HT-29 (cell line): Measurements from ENCODE around the gene TTC21A. TPM values are rescaled to one million over a fixed set of nuclear protein-coding genes. Genes with fewer than 3 reads are reported as not detected.
"Not testable (repeated sequence)": the region's sequence is repeated elsewhere in the genome, so short reads cannot be mapped to it uniquely, and the experiment has no call there.

Source experiments
- DNase-seq: peaks from one replicate; pipeline ENCODE4 v3.0.0-alpha.2; 2015; ENCODE audit warnings: low spot score
- total RNA-seq: library from RNA; depleted of rRNA; stranded (reverse); fragments of >200 nt; shearing (Covaris generic); gene quantifications from 2 replicates; pipeline ENCODE4 v1.2.3, GENCODE V29; 2014

Gene TTC21A
- total RNA-seq, 1 experiment from 2014 or later: 1.6 TPM

DNA sequence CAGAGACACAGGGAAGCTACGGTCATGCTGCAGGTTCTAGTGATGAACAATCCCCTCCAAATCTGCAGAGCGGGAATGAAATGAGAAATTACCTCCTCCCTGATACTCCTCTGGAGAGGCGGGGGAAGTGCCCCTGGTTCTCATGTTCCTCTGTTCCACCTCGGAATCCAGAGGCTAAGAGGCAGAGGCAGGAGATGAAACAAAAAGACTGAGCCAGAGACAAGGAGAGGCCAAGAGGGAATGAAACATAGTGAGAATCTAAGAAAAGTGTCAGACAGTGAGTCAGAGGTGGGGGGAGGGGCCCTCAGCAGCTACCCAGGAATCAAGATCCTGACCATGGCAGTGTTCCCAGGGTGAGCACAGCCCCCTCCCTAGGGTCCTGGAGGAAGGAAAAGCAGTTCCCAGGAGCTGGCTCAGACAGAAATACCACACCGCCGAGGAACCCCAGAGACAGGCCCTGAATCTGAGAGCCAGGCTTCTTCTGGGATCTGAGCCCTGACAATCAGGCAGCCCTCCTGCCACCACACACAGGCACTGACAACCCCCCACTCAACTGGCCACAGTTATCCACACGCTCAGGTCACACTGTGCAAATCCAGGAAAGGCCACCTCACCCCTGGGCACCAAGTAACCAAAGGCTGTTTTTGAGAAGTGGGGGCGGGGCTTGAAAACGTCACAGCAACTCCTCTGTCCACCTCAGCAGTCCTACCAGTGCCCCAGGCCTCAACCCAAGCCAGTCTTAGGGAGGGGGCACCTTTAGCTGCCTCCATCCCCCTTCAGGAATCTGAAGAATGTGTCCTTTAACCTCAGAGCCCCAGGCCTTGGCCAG is 43.5 kb downstream of the TTC21A start:
- DNase-seq: peak; percentile 54

DNA sequence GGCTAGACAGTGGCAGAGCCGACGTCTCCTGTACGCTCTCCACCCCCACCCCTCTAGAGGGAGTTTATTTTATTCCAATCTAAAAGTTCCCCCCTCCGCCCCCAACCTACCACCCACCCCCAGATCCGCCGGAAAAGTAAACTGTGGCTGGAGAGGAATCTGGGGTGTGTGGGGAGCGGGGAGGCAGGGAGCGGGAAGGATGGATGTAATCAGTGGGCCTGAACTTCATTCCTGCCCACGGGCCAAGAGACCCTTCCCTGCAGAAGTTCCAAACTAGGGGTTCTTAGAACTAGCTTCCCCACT is 46.4 kb downstream of the TTC21A start:
- no peak for DNase-seq

DNA sequence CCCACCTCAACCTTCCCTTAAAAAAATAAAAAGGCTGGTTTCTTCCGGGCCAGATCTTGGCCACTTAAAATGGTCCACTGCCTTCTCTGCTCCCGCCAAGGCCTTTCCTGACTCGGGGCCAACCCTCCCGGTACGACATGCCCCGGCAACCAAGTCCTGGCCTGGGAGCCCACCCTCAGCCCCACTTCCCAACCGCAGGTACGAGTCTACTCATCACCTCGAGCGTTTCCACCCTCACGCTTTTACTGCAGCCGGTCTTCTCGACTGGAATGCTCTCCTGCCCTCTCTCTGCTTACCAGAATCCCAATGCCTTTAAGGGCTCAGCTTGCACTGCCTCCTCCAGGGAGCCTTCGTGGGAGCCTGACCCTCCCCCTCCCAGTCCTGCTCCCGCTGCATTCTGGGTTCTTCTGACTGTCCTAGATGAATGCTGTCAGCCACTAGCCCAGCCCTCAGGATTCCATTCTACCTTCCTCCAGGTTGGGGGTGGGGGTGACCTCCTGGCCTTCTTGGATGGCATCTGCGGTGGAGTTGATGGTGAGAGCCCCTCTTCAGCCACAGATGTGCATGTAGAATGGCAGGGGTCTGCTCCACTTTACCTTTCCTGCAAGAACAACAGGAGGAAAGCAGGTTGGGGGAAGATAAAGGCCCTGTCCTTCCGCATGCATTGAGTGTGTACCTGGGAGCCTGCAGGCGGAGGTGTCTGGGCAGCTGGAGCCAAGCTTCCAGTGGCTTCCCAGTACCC is 47.0 kb downstream of the TTC21A start:
- DNase-seq: no peak

DNA sequence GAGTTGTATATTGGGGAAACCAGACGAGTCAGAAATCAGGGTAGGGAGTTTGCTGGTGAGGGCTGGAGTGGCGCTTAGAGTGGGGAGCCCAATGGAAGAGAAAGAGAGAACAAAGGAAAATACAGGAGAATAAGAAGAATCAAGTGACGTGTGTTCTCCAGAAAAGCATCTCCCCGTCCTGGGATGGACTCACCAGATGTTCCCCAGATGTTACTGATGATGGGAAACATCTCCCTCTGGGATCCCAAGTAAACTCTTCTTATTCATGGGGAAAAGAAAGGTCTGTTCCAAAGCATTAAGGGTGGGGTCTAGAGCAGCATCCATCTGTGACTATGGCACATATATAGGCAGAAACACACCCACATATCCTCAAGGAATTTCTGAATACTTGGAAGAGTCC is 48.9 kb downstream of the TTC21A start:
- DNase-seq: no peak

DNA sequence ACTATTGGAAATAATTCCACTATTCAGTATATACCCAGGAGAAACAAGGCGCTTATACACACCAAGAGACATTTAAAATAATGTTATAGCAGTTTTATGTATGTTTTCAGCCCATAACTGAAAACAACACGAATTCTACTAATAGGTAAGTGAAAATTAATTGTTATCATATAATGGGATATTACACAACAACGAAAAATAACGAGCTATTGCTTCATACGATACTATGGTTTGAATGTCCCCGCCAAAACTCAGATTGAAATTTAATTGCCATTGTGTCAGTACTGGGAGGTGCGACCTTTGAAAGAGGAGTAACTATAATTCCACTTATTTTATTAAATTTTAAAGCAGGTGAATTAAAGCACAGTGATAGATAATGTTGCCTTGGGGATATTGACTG is 49.9 kb downstream of the TTC21A start:
- DNase-seq: no peak

DNA sequence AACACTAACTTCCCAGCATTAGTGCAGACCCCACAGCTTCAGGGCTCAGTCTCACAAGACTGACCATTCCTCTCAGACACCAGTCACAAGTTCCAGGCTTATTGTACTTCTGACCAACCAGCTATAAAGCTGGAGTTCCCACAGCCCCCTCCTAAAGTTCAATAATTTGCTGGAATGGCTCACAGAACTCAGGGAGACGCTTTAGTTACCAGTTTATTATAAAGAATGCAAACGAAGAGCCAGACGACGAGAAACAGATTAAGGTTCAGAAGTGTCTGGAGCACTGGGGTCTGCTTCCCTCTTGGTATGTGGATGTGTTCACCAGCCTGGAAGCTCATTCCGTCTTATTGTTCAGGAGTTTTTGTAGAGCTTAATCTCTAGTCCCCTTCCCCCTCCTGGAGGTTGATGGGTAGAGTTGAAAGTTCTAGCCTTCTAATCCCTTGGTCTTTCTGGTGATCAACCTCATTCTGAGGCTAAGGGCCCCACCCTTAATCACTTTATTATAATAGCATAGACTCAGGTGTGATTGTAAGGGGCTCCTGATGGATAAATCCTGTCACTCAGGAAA is 50.8 kb downstream of the TTC21A start:
- DNase-seq: no peak

DNA sequence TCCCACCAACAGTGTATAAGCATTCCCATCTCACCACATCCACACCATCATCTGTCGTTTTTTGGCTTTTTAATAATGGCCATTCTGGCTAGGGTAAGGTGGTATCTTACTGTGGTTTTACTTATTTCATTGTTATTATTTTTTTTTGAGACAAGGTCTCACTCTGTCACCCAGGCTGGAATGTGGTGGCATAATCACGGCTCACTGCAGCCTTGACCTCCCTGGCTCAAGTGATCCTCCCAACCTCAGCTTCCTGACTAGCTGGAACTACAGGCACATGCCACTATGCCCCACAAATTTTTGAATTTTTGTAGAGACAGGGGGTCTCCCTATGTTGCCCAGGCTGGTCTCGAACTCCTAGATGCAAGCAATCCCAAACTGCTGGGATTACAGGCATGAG is 56.9 kb downstream of the TTC21A start:
- no peak for DNase-seq

DNA sequence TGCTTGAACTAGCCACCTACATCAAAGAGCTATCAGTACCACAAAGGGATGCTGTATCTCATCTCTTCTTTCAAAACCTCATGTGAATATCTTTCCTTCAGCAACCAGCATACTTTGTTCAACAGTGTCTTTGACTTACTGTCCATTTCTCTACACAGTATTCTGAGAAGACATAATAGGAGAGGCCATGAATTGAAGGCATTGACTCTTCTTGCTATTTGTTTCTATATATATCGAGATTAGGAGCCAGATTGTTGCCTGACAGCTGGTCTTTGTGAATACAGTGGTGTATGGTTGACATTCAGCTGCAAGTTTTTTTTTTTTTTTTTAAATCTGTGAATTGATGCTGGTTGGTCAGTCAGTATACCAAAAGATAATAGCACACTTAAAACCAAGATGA is 58.0 kb downstream of the TTC21A start:
- no peak for DNase-seq

DNA sequence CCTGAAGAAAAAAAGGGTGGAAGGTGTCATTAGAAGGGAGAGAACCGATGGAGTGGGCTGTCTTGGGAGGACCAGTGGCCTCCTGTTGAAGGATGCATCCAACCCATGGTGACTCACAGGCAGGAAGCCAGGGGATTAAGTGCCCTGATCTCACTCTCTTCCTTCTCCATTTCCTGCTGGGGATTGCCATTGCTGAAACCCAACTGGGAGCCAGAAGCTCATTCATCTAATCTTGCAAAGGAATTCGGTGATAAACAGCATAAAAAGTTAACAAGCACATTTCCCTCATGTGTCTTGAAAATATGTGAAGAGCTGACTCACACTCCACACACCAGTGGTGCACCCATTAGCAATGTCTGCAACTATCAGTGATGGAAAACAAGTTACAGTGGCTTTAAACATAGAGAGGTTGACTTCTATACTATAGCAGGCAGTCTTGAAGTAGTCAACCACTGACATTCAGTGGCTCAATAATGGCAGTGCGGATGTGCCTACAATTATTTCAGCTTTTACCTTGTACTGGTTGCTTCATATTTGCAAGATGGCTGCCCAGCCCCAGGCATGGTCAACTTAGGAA is 58.7 kb downstream of the TTC21A start:
- DNase-seq: peak; percentile 41

DNA sequence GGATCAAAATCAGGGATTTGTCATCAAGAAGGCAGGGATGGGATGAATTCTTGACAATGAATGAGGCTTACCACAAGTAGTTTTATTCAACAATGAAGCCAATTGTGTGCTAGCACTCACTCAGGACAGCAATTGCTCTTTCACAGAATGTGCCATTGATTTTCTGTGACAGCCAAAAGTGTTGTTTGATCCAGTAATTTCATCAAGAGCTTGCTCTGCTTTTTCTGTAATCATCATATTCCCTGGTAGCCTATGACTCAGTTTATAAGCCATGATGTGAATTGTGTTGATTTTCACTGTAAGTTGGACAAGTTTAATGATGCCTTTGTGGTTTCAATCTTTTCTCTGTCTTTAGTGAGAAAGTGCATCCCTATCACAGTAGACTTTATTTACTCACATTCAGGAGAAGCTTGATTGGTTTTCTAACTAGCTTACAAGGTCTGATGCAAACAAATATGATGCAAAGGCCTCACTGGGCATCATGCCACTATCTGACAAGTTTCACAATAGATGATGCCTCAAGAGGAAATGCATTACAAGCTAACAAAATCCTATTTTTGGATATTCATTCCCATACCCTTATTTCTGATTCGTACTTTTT is 59.6 kb downstream of the TTC21A start:
- no peak for DNase-seq

DNA sequence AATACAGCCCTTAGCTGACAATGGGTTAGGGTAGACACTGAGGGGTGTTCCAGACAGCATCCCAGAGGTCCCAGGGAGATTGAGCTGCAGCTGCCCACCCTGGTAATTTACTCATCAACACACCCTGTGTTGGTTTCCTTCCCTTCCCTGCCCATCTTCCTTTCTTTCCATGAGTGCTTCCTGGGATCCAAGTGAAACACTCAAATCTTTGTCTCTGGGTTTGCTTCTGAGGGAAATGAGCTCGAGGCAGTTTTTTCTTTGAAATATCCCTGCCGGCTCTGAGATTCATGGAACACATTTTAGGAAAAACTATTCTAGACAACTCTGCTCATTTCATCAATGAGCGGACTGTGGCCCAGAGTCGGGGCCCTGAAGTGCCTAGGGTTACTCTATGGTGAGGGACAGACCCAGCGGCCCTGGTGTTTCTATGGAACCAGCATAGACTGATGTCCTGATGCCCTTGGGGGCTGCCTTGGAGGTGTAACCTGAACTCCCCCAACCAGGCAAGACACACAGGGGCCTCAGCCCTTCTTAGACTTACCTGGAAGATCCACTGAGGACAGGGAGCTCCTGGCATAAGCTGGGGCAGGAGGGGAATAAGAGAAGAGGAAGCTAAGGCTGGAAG is 60.8 kb downstream of the TTC21A start:
- DNase-seq: no peak

DNA sequence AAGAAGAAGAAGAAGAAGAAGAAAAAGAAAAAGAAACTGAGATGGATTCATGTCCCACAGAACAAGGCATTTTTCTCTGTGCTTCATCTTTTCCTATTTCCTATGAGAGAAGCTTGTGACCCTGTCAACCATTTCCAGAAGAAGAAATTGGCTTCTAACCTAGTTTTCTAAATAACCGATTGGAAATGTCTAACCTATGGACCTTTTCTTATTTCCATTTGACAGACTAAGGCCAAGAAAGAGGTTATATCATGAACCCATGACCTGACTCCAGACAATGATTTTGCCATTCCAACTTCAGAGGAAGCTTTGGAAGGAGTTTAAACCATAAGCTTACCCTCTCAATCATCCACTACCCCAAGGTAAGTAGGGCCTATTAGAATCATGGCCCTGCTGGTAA is 62.2 kb downstream of the TTC21A start:
- DNase-seq: no peak

DNA sequence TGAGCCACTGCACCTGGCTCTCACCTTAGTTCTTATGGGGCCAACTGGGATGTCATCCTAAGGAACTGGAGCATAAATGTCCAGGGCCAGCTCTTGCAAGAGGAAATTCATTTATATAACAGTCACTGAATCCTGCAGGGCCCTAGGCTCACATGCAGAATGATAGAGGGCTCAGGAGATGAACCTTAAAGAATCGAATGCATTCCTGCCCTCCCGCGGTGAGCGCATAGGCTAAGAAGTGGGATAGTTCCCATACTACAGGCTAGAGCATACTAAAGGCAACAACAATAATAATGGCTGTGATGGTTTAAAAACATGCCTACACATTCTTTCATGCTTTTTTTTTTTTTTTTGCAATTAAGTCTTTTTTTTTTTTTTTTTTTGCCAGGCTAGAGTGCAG is 63.0 kb downstream of the TTC21A start:
- DNase-seq: no peak

DNA sequence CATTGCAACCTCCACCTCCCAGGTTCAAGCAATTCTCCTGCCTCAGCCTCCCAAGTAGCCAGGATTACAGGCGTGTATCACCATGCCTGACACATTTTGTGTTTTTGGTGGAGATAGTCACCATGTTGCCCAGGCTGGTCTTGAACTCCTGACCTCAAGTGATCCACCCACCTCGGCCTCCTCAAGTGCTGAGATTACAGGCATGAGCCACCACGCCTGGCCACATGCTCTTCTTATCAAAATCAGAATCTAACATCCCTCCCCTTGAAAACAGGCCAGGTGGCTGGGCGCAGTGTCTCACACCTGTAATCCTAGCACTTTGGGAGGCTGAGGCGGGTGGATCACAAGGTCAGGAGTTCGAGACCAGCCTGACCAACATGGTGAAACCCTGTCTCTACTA is 63.4 kb downstream of the TTC21A start:
- not testable (repeated sequence) for DNase-seq

DNA sequence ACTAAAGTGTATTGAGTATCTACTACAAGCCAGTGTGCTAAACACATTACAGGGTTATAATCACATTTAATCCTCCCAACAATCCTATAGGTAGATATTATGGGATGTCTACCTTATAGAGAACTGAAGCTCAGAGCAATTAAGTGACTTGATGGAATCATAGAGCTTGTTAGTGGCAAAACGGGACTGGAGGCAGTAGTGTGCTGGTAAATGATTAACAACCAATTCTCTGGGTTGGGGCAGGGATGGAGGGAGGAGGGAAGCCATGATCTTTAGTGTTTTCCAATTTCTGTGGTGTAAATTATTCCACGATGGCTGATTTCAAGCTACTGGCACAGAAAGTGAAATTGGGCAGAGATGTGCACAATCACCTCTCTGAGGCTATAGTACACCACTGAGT is 64.4 kb downstream of the TTC21A start:
- DNase-seq: no peak

DNA sequence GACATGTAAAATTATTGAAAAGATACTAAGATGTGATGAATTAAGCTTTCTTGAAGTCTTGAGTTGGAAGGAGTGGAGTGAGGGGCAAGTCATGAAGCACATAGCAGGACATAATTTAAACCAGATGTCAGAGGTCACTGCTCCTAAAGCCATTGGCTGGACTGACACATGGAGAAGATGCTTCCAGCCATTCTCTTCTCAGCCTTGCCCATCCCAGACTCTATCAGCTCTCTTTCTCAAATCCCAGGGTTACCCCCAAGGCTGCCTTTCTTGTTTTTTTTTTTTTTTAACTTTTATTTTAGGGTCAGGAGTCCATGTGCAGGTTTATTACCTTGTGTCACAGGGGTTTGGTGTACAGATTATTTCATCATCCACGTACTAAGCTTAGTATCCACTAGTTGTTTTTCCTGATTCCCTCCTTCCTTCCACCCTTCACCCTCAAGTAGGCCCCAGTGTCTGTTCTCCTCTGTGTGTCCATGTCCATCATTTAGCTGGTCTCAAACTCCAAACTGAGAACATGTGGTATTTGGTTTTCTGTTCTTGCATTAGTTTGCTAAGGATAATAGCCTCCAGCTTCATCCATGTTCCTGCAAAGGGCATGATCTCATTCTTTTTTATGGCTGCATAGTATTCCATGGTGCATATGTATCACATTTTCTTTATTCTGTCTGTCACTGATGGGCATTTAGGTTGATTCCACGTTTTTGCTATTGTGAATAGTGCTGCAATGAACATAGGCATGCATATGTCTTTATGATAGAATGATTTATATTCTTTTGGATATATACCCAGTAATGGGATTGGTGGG is 66.0 kb downstream of the TTC21A start:
- no peak for DNase-seq

DNA sequence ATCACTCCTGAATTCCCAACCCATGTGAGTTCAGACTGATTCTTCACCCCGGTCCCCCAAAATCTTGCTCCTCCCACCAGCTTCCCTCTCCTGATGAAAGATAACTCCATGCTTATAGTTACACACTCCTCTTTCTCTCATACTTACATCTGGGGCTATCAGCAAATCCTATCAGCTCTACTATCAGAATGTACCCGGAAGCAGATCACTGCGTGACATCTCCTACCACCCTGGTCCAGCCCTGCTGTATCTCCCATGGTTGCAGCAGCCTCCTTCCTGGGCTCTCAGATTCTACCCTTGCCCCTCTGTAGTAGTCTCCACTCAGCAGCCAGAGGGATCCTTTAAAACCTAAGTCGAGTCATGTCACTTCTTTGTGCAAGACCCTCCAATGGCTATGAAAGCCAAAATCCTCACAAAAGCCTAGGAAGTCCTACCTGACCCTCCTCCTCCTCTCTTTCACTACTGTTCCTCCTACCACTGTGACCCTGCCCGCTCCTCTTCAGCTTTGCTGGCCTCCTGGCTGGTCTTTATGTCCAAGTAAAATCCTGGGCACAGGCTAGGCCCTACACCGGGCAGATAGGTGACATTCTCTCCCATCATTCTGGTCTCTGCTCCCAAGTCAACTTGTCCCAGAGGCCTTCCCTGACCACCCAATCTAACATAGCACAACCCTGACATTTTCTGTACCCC is 68.7 kb downstream of the TTC21A start:
- DNase-seq: no peak

DNA sequence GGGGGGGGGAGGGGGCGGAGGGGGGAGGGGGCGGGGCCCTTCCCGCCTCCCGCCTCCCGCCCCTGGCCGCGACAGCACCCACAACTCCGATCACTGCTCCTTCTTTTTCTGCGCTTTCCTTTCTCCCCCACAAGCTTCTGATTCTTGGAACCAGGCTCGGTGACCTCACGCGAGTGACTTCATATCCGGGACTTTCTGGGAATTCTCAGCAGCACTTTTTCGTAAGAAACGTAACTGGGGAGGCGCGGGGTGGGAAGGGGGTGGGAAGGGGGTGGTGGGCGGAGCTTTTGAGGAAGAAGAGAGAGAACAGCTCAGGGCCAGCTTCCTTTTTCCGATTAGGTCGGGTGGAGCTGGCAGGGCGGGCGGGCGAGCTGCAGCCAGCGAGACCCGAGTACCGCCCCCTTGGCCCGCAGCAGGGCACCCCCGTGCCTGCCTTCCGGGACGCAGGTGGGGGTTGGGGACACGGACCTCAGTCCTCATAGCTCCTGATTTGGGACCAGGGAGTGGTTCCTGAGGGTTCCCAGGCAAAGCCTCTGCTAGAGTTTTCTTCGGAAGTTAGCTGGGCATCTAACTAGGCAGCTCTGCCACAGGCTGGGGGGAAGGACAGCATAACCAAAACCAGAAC is 70.3 kb downstream of the TTC21A start:
- DNase-seq: peak; percentile 67

DNA sequence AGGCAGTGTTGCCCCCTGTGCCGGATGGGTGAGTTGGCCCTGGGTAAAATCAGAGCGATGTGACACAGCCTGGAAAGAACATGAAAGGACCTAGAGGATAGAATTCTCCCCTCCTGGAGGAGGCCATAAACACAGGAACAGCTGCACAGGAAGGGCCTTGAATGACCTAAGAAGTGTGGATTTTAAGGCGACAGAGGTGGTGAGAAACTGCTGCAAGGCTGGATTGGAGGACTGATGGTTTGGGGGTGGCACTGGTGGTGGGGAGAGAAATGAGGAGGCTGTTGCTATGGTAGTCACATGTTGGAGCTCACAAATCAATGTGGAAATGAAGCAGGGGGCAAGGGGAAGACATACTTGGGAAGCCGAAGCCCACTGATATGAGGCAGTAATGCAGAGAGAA is 71.1 kb downstream of the TTC21A start:
- no peak for DNase-seq

DNA sequence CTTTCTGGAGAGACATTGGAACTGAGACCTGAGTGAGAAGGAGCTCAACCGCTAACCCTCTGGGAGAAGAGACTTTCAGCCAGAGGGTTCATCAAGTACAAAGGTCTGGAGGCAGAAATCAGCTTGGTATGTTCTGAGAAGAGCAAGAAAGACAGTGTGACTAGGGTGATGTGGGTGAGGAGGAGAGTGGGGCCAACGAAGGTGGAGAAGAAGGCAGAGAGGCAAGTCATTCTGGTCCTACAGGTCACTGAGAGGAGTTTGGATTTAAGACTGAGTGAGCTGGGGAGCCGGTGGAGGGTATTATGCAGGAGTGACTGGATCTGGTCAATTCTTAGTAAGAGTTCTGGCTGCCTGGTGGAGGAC is 72.7 kb downstream of the TTC21A start:
- peak; percentile 19 for DNase-seq
